ENCODE measurements around the gene CDNF.
"Not testable (repeated sequence)": the region's sequence is repeated elsewhere in the genome, so short reads cannot be mapped to it uniquely, and the experiment has no call there.

CDNF gene

DNA sequence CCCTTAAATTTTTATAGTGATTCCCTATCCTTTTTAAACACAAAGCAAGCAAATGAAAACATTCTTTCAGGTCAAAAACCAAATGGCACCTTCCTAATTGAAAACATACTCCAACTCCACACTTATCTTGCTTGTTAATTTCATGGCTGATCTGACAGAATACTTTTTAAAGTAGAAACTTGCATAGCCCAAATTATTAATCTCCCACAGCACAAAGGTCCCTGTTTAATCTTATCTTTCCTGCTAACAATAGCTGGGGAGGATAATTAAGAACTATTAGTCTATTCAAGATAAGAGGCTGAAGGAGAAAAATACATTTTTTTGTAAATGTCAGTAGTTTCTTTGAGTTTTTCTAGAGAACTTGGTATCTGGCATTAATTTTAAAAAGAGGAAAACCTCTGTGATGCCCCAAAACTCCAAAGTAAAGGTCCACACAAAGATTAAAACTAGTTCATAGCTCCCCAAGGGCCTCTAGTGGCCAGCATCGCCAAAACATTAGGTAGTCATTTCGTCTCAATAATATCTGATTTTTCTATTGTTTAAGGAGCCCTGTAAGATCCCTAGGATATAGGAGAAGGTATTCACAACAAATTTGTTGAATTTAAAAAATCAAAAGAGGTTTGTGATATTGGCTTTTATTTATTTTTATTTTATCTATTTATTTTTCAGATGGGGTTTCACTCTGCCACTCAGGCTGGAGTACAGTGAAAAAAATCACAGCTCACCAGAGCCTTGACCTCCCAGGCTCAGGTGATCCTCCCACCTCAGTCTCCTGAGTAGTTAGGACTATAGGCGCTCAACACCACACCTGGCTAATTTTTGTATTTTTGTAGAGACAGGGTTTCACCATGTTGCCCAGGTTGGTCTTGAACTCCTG is 14.7 kb downstream of the CDNF start:
- H3K27ac Mint-ChIP-seq = no peak overlapping the region
- no peak for ATAC-seq
- DNase-seq = peak; percentile 44
- H3K27me3 Mint-ChIP-seq = no peaks in the 10 kb centered on the region
- H3K36me3 Mint-ChIP-seq (ENCODE audit: low read depth) = no peaks in the 10 kb centered on the region
- no peaks in the 10 kb centered on the region for H3K9me3 Mint-ChIP-seq
- H3K4me3 Mint-ChIP-seq = no peak overlapping the region
- H3K4me1 Mint-ChIP-seq = peaks cover 8% of the 10 kb centered on the region

DNA sequence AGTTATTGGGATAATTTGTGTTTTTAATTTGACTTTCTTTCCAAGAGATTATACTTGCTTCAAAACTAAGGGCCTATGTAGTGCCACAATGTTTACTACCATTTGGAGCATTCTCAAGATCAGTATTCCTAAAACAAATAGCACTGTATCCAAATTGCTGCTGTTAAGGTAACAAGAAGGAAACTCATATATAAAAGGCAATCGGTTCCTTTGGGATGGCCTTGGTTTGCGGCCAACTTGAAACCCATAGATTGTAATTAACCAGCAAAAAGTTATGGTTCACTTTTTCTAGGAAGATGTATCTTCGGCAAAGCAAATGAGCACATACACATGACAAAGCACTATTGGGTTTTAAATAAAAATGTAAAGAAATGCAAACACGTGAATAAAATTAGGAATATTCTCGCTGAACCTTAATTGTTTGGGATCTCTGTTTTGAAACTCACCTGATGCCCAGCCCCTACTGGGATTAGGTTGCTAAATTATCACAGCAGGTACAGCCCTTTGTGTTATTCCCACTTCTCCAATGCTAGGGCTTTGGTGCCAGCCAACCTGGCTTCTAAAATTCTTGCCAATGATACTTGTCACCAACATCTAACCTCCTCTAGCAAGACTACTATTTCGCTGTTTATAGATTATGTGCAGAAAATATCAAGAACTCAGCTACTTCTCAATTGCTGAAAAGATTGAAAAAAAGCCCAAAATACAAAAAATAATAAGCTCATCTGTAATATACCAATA is 16.0 kb downstream of the CDNF start:
- DNase-seq (no peak), ATAC-seq (no peak)
- Mint-ChIP-seq H3K4me1 (peaks cover 8% of the 10 kb centered on the region), H3K9me3 (no peaks in the 10 kb centered on the region), H3K4me3 (no peak overlapping the region), H3K27me3 (no peaks in the 10 kb centered on the region), H3K27ac (no peak overlapping the region), H3K36me3 (ENCODE audit: low read depth) (no peaks in the 10 kb centered on the region)

DNA sequence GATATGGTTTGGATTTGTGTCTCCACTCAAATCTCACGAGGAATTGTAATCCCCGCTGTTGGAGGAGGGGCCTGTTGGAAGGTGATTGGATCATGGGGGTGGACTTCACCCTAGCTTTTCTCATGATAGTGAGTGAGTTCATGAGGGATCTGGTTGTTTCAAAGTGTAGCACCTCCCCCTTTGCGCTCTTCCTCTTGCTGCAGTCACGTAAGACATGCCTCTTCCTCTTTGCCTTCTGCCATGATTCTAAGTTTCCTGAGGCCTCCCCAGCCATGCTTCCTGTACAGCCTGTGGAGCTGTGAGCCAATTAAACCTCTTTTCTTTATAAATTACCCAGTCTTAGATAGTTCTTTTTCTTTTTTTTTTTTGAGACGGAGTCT is 17.1 kb downstream of the CDNF start:
- Mint-ChIP-seq H3K9me3 (no peaks in the 10 kb centered on the region), H3K4me3 (no peak overlapping the region)

DNA sequence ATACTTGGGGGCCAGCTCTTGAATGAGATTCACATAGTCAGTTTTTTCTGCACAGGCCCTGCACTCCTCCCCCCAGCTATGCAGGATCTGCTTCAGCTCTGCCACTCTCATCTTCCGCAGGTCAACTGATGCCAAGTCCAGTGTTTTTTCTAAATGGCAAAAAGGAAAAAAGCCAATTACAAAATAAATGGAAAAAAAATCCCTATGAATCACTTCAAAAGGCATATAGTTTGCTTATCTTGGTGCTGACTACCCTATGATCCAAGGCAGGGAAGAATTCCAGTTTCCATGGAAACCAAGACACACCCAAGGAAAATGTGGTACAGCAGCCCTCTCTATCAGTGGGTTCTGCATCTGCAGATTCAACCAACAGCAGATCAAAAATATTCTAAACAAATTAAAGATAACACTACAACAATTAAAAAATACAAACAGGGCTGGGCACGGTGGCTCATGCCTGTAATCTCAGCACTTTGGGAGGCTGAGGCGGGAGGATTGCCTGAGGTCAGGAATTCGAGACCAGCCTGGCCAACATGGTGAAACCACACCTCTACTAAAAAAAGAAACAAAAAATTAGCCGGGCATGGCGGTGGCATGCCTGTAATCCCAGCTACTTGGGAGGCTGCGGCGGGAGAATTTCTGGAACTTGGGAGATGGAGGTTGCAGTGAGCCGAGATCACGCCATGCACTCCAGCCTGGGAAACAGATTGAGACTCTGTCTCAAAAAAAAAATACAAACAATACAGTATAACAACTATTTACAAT is 17.6 kb downstream of the CDNF start:
- no peaks in the 10 kb centered on the region for H3K36me3 Mint-ChIP-seq (ENCODE audit: low read depth)
- no peak overlapping the region for H3K4me3 Mint-ChIP-seq
- ATAC-seq (no peak), DNase-seq (no peak)
- peaks cover 7% of the 10 kb centered on the region for H3K4me1 Mint-ChIP-seq
- no peaks in the 10 kb centered on the region for H3K9me3 Mint-ChIP-seq
- no peak overlapping the region for H3K27ac Mint-ChIP-seq
- H3K27me3 Mint-ChIP-seq = no peaks in the 10 kb centered on the region

More for the DNA sequence above, 17.1 kb downstream of the CDNF start:
- DNase-seq = no peak
- no peaks in the 10 kb centered on the region for H3K27me3 Mint-ChIP-seq
- ATAC-seq = no peak
- H3K36me3 Mint-ChIP-seq (ENCODE audit: low read depth) = no peaks in the 10 kb centered on the region
- peaks cover 7% of the 10 kb centered on the region for H3K4me1 Mint-ChIP-seq
- no peak overlapping the region for H3K27ac Mint-ChIP-seq

DNA sequence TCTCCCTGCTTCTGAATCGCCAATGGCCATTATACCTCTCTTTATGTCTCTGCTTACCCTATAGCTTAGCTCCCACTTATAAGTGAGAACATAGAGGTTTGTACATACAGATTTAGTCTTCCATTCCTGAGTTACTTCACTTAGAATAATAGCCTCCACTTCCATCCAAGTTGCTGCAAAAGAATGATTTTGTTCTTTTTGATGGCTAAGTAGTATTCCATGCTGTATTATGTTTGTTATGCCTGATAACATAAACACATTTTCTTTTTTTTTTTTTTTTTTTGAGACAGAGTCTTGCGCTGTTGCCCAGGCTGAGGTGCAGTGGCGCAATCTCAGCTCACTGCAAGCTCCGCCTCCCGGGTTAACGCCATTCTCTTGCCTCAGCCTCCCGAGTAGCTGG is 21.1 kb downstream of the CDNF start:
- ATAC-seq; H3K27me3 Mint-ChIP-seq; H3K36me3 Mint-ChIP-seq (ENCODE audit: low read depth); DNase-seq; H3K9me3 Mint-ChIP-seq; H3K4me3 Mint-ChIP-seq; H3K27ac Mint-ChIP-seq: not testable (repeated sequence)
- peaks cover 19% of the 10 kb centered on the region for H3K4me1 Mint-ChIP-seq

DNA sequence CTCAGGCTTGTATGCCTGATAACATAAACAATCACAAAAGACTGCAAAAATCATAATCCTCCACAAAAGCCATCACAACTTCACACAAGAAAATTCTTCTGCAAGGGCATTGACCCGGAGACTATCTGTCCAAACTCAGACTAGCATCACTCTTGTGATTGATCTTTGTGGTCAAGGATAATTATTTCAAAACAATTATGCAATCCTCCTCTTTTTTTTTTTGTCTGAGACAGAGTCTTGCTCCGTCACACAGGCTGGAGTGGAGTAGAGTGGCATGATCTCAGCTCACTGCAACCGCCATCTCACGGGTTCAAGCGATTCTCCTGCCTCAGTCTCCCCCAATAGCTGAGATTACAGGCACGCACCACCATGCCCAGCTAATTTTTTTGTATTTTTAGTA is 22.2 kb downstream of the CDNF start:
- no peak for DNase-seq
- H3K4me3 Mint-ChIP-seq = no peak overlapping the region
- H3K27me3 Mint-ChIP-seq = no peaks in the 10 kb centered on the region
- no peak overlapping the region for H3K27ac Mint-ChIP-seq
- ATAC-seq = no peak
- H3K36me3 Mint-ChIP-seq (ENCODE audit: low read depth) = no peaks in the 10 kb centered on the region
- no peaks in the 10 kb centered on the region for H3K9me3 Mint-ChIP-seq
- peaks cover 26% of the 10 kb centered on the region for H3K4me1 Mint-ChIP-seq

DNA sequence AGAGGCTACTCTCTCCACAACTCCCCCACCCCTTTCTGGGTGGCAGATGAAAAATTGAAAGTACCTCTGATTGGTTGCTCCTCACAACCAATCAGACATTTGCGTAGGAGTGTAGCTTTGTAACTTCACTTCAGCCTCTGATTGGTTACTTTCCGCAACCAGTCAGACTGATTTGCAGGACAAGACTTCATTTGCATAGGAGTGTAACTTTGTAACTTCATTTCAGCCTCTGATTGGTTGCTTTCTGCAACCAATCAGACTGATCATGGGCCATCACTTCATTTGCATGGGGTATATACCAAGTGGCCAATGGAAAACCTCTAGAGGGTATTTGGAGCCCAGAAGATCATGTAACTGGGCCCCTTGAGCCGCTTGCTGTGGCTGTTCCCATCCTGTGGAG is 25.6 kb downstream of the CDNF start:
- Mint-ChIP-seq H3K4me3 (peak overlapping the region; percentile 11), H3K9me3 (no peaks in the 10 kb centered on the region), H3K4me1 (peaks cover 29% of the 10 kb centered on the region), H3K27me3 (no peaks in the 10 kb centered on the region), H3K27ac (peak overlapping the region; percentile 69), H3K36me3 (ENCODE audit: low read depth) (no peaks in the 10 kb centered on the region)
- ATAC-seq (peak; percentile 49), DNase-seq (no peak)

DNA sequence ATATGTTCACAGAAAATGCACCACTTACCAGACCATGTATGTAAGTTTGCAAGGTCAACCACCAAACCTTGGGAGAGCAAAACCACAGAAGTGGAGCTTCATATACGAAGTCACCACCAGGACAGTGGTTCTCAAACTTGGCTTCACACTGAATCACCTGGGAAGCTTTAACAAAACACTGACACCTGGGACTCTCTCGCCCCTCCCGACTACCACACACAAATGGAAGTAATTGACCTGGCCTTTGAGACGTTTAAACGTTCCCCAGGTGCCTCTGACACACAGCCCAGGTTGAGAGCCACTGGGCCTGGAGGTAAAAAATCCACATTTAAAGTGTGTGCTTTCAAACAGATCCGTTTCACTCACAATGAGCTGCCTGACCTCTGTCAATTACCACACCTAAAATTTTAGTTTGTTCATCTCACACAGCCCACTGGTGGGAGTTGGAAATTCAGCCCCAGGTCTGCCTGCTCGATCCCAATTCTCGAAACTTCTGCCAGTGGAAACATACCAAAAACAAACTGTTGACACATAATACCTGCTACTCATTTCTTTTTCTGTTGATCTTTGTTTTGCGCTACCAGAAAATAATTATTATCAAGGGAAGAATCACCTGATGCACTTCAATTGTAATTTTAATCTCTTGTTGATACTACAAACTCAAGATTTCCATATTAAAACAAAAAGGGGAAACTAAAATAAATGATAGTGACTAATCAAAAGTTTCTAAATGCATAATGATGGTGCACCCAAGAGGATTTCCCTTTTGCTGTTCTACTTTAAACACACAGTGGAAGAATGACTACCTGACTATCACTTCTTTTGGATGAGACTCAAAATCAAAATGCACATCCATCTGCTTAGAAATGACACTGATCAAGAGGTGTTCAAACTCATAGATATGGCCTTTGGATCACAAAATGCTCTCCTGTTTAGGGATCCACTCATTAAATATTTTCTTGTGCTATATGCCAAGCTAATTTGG is 26.6 kb downstream of the CDNF start:
- DNase-seq (no peak), ATAC-seq (no peak)

DNA sequence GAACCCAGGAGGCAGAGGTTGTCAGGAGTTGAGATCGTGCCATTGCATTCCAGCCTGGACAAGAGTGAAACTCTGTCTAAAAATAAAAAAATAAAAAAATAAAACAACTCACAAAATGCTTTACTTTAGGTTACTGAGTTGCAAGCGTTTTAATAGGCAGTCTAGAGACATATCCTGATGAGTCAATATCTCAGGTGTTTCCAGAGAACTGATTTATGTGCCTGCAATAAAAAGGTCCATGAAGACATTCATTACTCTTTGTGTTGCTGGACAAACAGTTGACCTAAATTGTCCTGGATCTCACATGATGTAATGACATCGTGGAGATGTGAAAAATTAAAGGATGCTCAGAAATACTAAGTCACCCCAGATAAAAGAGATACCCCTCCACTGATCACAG is 31.5 kb downstream of the CDNF start:
- no peak for ATAC-seq
- no peak for DNase-seq
- H3K4me3 Mint-ChIP-seq = no peak overlapping the region
- no peak overlapping the region for H3K27ac Mint-ChIP-seq
- H3K27me3 Mint-ChIP-seq = no peaks in the 10 kb centered on the region
- no peaks in the 10 kb centered on the region for H3K36me3 Mint-ChIP-seq (ENCODE audit: low read depth)
- no peaks in the 10 kb centered on the region for H3K9me3 Mint-ChIP-seq
- peaks cover 9% of the 10 kb centered on the region for H3K4me1 Mint-ChIP-seq

More for the DNA sequence above, 26.6 kb downstream of the CDNF start:
- peaks cover 29% of the 10 kb centered on the region for H3K4me1 Mint-ChIP-seq
- H3K4me3 Mint-ChIP-seq = no peak overlapping the region
- no peaks in the 10 kb centered on the region for H3K36me3 Mint-ChIP-seq (ENCODE audit: low read depth)
- no peaks in the 10 kb centered on the region for H3K27me3 Mint-ChIP-seq
- no peaks in the 10 kb centered on the region for H3K9me3 Mint-ChIP-seq
- peak overlapping the region; percentile 0 for H3K27ac Mint-ChIP-seq

DNA sequence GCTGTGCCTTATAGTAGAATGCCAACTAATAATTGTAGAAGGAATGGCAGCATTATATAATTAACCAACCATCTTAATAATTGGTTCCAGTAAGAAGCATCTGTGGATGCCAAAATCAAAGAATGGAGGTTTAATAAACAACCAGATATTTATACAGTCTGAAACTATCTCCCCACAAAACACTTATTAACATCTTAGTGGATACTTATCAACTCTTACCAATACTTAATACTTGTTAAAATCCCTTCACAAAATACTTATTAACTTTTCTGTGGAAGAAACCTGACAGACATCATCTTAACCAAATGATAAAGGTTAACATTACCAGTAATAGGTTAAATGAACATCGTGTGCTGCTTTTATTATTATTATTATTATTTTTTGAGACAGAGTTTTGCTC is 34.0 kb downstream of the CDNF start:
- no peaks in the 10 kb centered on the region for H3K36me3 Mint-ChIP-seq (ENCODE audit: low read depth)
- H3K9me3 Mint-ChIP-seq = no peaks in the 10 kb centered on the region
- H3K4me3 Mint-ChIP-seq = no peak overlapping the region
- no peak for ATAC-seq
- no peak overlapping the region for H3K27ac Mint-ChIP-seq
- H3K27me3 Mint-ChIP-seq = no peaks in the 10 kb centered on the region
- H3K4me1 Mint-ChIP-seq = peaks cover 2% of the 10 kb centered on the region
- DNase-seq = no peak

DNA sequence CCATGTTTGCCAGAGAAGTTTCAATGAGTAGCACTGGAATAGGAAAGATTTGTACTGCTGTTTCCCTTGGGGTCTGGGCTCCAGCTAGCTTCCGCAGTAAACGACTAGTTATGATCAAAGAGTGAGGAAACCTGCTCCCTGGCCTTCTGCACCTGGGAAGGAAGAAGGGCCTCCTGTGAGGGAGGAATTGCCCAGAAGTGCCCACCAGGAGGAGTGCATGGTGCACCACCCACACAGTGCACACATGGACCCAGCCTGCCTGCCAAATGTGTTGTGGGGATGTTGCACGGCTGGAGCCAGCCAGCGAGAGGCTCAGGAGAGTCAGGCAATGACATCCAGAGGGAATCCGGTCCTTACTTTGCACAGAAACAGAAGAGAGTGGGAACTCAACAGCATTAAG is 36.1 kb downstream of the CDNF start:
- H3K36me3 Mint-ChIP-seq (ENCODE audit: low read depth) = no peaks in the 10 kb centered on the region
- ATAC-seq (no peak), DNase-seq (no peak)
- H3K27ac Mint-ChIP-seq = no peak overlapping the region
- H3K4me1 Mint-ChIP-seq = peaks cover 9% of the 10 kb centered on the region
- no peaks in the 10 kb centered on the region for H3K9me3 Mint-ChIP-seq
- H3K4me3 Mint-ChIP-seq = no peak overlapping the region
- no peaks in the 10 kb centered on the region for H3K27me3 Mint-ChIP-seq

DNA sequence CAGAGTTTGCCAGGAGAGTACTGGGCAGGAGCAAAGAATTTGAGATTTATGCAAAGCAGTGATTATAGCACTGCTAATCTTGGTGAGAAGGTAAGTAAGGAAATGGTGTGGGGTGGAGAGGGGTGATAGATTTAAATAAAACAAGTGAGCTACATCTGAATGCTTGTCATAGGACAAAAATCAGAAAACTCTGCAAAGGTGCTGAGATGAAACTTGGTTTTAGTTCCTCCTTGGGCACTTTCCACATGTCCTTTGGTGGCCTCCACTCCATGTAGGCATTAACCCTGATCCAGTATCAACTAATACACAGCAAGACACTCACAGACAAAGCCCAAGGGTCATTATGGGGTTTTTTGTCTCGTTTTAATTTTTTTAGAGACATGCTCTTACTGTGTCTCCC is 37.4 kb downstream of the CDNF start:
- Mint-ChIP-seq H3K27ac (no peak overlapping the region), H3K4me1 (peaks cover 9% of the 10 kb centered on the region), H3K9me3 (no peaks in the 10 kb centered on the region), H3K4me3 (no peak overlapping the region), H3K36me3 (ENCODE audit: low read depth) (no peaks in the 10 kb centered on the region), H3K27me3 (no peaks in the 10 kb centered on the region)
- DNase-seq = no peak
- no peak for ATAC-seq

DNA sequence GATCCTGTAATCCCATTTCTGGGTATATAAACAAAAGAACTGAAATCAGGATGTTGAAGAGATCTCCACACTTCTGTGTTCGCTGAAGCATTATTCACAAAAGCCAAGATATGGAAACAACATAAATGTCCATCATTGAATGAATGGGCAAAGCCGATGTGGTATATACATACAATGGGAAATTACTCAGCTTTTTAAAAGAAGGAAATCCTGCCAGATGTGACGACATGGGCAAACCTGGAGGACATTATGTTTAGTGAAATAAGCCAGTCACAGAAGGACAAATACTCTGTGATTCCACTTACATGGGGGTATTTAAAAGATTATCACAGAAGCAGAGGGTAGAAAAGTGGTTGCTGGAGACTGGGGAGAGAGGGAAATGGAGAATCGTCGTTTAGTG is 39.2 kb downstream of the CDNF start:
- Mint-ChIP-seq H3K36me3 (ENCODE audit: low read depth) (no peaks in the 10 kb centered on the region), H3K27me3 (no peaks in the 10 kb centered on the region), H3K4me3 (no peak overlapping the region), H3K27ac (no peak overlapping the region), H3K9me3 (no peaks in the 10 kb centered on the region), H3K4me1 (peaks cover 9% of the 10 kb centered on the region)
- no peak for DNase-seq
- no peak for ATAC-seq

DNA sequence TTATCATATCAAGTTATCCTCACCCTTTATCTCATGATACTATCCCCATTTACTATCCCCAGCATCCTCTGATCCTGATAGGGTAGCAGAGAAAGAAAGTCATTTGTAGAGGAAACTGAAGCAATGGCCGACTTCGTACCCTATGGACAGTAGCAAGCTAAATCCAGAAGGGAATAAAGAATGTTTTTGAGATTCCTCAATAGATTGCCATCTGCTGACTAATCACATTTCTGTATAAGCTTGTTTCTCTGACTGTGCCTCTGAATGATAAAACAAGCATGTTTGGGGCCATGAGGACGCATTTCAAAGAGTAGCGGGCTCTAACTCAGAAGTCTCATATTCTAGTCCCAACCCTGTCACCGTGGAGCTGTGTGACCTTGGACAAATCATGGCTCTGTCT is 49.9 kb downstream of the CDNF start:
- H3K4me3 Mint-ChIP-seq = no peak overlapping the region
- H3K36me3 Mint-ChIP-seq (ENCODE audit: low read depth) = no peaks in the 10 kb centered on the region
- no peak for ATAC-seq
- DNase-seq = no peak
- peaks cover under 1% of the 10 kb centered on the region for H3K4me1 Mint-ChIP-seq
- H3K27me3 Mint-ChIP-seq = no peaks in the 10 kb centered on the region
- H3K27ac Mint-ChIP-seq = no peak overlapping the region
- peaks cover 6% of the 10 kb centered on the region for H3K9me3 Mint-ChIP-seq
